Measurements from ENCODE around the gene UBE2E1. TPM values are rescaled to one million over a fixed set of nuclear protein-coding genes. Genes with fewer than 3 reads are reported as not detected.
A peak's percentile ranks its signal among the peaks of the same experiment; 100 is the strongest.
"Not testable (repeated sequence)": the region's sequence is repeated elsewhere in the genome, so short reads cannot be mapped to it uniquely, and the experiment has no call there.

UBE2E1 gene
- total RNA-seq, 1 experiment from 2014 or later = 174 TPM

DNA sequence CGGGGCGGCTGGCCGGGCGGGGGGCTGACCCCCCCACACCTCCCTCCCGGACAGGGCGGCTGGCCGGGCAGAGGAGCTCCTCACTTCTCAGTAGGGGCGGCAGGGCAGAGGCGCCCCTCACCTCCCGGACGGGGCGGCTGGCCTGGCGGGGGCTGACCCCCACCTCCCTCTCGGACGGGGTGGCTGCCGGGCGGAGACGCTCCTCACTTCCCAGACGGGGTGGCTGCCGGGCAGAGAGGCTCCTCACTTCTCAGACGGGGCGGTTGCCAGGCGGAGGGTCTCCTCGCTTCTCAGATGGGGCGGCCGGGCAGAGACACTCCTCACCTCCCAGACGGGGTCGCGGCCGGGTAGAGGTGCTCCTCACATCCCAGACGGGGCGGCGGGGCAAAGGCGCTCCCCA, 65.6 kb downstream of the UBE2E1 start:
- in situ Hi-C loops (cut with HindIII; ENCODE audit: low sequenced_read_pairs); DNase-seq (ENCODE audit: low spot score): not testable (repeated sequence)

GRCh38 chr3:23872330-23872729, 66.6 kb downstream of the UBE2E1 start:
- no peak for DNase-seq (ENCODE audit: low spot score)
- in situ Hi-C loops (cut with HindIII; ENCODE audit: low sequenced_read_pairs) = no loop called here

DNA sequence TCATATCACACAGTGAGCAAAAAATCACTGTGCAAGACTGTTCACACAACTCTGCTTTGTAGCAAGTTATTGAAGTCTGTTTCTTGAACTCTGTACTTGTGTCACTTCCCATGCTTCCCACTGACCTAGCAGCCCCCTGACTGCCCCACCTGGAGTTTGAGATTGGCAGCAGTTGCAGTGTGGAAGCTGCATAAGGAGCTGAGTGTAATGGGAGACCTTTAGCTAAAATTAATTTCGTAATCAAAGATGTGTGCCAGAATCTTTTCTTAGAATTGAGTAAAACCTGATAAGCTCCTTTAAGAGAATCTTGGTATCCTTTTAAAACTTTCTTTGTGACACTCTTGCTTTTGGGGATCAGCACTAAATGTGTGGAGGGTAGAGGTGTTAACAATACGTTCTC, 68.2 kb downstream of the UBE2E1 start:
- no peak for DNase-seq (ENCODE audit: low spot score)
- in situ Hi-C loops (cut with HindIII; ENCODE audit: low sequenced_read_pairs) = no loop called here

DNA sequence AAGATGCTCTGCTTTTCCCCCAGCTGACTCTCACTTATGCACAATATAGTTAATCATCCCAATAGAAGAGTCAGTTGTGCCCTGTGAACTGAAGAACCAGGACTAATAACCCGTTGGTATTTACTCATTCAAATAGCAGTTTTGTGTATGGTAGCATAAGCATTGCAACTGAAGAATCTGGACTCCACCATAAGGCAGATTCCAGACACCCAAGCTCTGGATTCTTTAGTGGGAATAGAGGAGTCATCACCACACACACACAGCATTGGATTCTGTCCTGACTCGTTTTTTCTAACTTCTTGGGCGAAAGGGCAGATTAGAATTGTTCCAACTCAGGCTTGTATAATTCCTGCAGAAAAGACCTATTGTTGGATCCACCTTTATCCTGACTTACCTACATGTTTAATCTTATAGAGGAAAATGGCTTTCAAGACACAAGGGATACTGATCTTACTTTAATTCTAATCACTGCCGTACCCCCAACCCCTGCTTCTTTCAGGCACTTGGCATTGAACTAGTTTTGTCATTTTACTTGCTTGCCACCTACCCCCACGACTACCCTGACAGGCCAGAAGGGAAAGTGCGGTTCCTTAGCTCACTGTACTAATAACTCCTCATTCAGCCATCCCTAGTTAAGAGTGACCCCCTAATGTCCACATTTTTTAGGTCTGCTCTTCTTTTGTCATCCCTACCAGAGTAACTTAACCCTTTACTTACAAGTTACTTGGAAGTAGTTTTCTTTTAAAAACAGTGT, 68.8 kb downstream of the UBE2E1 start:
- in situ Hi-C loops (cut with HindIII; ENCODE audit: low sequenced_read_pairs) = no loop called here
- DNase-seq (ENCODE audit: low spot score) = no peak

DNA sequence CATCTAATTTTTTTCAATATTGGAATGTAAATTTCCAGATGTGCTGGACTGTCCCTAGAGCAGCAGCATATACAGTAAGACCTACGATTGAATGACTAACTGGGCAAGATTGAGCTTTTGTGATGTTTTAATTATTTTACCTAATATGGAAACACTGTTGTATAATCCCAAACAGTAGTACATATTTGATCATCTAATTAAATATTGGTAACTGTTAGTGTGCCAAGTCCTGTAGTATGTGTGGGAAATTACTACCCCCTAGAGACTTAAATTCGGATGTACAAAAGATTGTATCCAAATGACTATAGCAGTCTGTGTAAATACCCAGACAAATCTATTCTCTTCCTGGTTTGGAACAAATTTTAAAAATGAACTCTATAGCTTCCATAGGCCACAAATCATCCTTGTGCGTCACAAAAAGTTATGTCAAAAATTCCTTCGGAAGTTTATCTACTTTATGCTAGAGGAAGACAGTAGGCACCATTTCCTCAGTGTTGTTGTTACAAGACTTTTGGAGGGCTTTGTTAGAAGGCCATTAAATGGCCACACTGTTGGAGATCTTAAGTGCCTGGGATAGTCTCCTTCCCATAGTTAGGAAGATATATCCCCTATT, 69.5 kb downstream of the UBE2E1 start:
- DNase-seq (ENCODE audit: low spot score) = no peak
- in situ Hi-C loops (cut with HindIII; ENCODE audit: low sequenced_read_pairs) = no loop called here

DNA sequence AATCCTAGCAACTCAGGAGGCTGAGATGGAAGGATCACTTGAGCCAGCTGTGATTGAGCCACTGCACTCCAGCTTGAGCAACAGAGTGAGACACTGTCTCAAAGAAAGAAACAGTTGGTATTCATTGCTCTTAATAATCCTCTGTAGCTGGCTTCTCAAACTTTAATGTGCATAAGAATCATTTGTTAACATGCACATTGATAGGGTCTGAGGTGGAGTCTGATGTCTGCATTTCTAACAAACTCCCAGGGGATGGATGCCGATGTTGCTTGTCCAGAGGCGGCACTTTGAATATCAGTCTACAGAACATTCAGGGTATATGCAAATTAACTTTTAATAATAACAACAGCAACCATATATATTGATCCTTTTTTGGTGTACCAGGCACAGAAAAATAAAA, 71.2 kb downstream of the UBE2E1 start:
- no peak for DNase-seq (ENCODE audit: low spot score)
- in situ Hi-C loops (cut with HindIII; ENCODE audit: low sequenced_read_pairs) = no loop called here

GRCh38 chr3:23877329-23877980, 71.7 kb downstream of the UBE2E1 start:
- DNase-seq (ENCODE audit: low spot score) = no peak
- in situ Hi-C loops (cut with HindIII; ENCODE audit: low sequenced_read_pairs) = no loop called here

GRCh38 chr3:23879485-23879884, 73.7 kb downstream of the UBE2E1 start:
- in situ Hi-C loops (cut with HindIII; ENCODE audit: low sequenced_read_pairs) = no loop called here
- DNase-seq (ENCODE audit: low spot score) = no peak

DNA sequence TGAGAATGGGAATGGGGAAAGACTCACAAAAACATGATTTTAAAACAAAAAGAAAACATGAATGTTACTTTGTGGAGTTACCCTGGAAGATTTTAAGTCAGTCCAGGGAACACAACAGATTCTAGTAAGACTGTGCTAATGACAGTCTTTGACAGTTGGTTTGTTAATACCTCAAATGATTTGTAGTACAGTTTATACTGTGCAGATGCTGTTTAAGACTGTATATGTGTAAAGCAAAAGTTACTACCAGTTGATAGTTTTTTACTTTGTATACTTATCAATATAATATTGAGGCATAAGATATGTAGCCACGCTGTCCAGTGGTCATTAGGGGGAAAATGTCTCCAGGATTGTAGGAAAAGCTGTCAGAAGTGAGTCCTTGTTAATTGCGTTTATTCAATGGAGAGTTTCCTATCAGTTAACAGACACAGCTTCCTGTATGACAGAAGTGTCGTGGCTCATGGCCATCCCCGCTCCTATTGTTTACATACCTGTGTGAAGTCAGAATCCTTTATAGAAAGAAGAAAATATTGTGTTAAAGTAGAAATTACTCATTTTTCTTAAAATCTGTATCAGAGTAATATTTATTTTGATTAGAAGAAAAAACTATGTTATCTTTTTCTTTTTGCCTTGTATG, 75.1 kb downstream of the UBE2E1 start:
- DNase-seq (ENCODE audit: low spot score) = no peak
- in situ Hi-C loops (cut with HindIII; ENCODE audit: low sequenced_read_pairs) = no loop called here

- in situ Hi-C loops (cut with HindIII; ENCODE audit: low sequenced_read_pairs) = not testable (repeated sequence)
These were observed 76.2 kb downstream of the UBE2E1 start for GRCh38 chr3:23881993-23882392.

DNA sequence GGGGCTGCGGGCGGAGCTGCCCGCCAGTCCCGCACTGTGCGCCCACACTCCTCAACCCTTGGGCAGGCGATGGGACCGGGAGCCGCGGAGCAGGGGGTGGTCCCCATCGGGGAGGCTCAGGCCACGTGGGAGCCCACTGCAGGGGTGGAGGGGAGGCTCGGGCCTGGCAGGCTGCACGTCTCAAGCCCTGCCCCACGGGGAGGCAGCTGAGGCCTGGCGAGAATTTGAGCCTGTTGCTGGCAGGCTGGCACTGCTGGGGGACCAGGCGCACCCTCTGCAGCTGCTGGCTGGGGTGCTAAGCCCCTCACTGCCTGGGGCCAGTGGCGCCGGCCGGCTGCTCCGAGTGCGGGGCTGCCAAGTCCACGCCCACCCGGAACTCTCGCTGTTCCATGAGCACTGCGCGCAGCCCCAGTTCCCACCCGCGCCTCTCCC, 76.7 kb downstream of the UBE2E1 start:
- no peak for DNase-seq (ENCODE audit: low spot score)
- in situ Hi-C loops (cut with HindIII; ENCODE audit: low sequenced_read_pairs) = no loop called here

More at GRCh38 chr3:23881993-23882392, 76.2 kb downstream of the UBE2E1 start:
- DNase-seq (ENCODE audit: low spot score) = not testable (repeated sequence)

DNA sequence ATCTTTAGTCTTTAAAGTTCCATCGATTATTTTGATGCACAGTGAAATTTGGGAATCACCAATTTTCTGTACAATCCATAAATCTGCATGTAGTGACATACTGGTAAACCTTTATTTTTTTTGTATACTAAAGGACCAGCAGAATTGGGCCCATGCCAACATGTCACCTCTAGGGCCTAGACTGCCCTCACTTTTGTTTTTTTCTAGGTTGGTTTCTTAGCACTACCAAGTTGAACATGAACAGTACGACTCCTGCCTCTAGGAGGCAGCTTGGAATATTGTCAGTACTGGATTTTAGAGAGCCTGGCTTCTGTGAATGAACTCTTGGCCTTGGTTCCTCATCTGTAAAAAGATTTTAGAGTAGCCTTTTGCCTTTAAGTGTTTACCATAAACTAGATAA, 78.7 kb downstream of the UBE2E1 start:
- in situ Hi-C loops (cut with HindIII; ENCODE audit: low sequenced_read_pairs) = no loop called here
- DNase-seq (ENCODE audit: low spot score) = peak; percentile 30

DNA sequence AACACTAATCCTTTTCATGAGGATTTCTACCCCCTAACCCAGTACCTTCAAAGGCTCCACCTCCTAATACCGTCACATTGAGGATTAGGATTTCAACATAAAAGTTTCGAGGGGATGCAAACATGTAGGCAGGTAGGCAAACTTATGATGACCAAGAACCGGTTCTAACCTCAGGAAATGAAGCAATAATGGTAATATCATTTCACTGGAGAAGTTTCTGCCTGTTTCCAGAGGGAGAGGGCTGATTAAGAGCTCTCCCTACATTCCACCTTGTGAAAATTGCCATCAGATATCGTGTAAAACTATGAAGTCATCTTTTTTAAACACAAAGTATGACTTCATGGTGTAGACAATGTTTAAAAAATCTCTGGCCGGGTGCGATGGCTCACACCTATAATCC, 79.5 kb downstream of the UBE2E1 start:
- no peak for DNase-seq (ENCODE audit: low spot score)
- in situ Hi-C loops (cut with HindIII; ENCODE audit: low sequenced_read_pairs) = no loop called here

- in situ Hi-C loops (cut with HindIII; ENCODE audit: low sequenced_read_pairs) = no loop called here
- DNase-seq (ENCODE audit: low spot score) = no peak
These were observed 80.6 kb downstream of the UBE2E1 start for GRCh38 chr3:23886311-23886710.

GRCh38 chr3:23888617-23889228, 83.0 kb downstream of the UBE2E1 start:
- in situ Hi-C loops (cut with HindIII; ENCODE audit: low sequenced_read_pairs) = no loop called here

GRCh38 chr3:23889386-23889785, 83.6 kb downstream of the UBE2E1 start:
- in situ Hi-C loops (cut with HindIII; ENCODE audit: low sequenced_read_pairs) = no loop called here
- no peak for DNase-seq (ENCODE audit: low spot score)

More at GRCh38 chr3:23888617-23889228, 83.0 kb downstream of the UBE2E1 start:
- DNase-seq (ENCODE audit: low spot score) = peak; percentile 59

DNA sequence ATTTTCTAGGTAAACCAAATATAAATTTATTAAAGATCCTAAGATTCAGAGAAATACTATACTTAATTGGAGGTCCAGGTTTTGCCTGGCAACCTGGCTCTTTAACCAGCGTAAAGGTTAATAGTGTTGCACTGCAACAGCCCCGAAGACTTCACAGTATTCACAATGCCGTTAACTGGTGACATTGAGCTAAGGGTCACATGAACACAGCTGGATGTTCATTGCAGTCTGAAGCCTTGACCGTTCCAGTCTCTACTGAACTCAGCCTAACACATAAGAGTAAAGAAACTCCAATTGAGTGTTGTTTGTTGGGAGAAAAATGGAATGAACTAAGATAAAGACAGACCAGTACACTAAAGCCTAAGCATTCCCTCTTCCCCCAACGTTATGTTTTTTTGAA, 84.2 kb downstream of the UBE2E1 start:
- in situ Hi-C loops (cut with HindIII; ENCODE audit: low sequenced_read_pairs) = no loop called here
- DNase-seq (ENCODE audit: low spot score) = no peak

DNA sequence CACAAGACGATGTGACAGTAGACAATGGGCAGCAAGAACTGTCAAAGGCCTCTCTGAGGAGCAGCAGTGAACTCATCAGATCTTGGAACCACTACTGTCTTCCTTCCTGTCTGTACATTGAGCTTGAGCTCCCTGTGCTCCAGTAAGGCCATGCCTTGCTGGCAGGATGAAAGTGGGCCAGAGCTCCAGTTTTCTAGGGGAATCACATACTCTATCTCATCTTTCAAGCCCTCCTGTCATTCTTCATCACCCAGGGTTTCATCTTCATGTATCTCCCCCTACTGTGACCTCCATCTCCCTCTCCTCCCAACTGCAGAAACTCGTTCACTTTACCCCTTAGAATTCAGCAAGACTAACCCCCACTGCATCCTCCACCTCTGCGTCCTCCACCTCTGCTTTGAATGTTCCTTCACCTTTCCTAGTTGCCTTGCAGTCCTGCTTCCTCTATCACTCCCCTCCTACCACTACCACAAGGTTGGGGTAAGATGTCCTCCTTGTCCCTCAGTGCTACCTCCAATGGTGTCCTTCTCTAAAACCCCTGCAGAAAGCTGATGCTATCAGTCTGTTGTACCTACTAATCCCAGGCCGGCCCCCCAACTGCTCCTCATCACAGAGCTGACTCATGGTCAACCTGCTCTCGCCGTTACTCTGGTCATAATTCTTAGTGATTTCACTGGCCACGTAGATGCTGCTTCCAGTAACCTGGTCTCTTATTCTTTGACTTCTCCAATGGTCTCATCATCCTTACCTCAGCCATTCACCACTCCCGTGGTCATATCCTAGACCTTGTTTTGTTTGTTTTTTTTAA, 88.7 kb downstream of the UBE2E1 start:
- no peak for DNase-seq (ENCODE audit: low spot score)
- in situ Hi-C loops (cut with HindIII; ENCODE audit: low sequenced_read_pairs) = no loop called here

DNA sequence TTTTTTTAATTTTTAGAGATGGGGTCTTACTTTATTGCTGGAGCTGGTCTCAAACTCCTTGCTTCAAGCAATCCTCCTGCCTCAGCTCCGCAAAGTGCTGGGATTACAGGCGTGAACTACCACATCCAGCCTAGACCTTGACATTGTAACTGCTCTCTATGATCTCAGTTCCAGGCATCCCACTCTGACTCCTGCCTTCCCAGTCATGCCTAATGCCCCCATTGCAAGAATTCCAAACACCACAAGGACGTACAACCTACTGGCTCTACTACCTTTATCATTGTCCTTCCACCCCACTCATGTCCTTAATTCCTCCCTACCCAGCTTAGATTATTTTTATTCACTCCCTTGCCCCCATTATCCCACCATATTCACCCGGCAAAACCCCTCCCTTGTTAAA, 89.4 kb downstream of the UBE2E1 start:
- no peak for DNase-seq (ENCODE audit: low spot score)
- in situ Hi-C loops (cut with HindIII; ENCODE audit: low sequenced_read_pairs) = no loop called here

Data from G401 (cell line).